ENCODE measurements around the gene TNFRSF14. TPM values are rescaled to one million over a fixed set of nuclear protein-coding genes. Genes with fewer than 3 reads are reported as not detected.

The TNFRSF14 gene
- total and polyA plus RNA-seq, 2 of the 13 experiments (the other 11 are each of a cell fraction or from before 2014, with no cell fraction given), result 11.9 to 49.9 TPM

DNA sequence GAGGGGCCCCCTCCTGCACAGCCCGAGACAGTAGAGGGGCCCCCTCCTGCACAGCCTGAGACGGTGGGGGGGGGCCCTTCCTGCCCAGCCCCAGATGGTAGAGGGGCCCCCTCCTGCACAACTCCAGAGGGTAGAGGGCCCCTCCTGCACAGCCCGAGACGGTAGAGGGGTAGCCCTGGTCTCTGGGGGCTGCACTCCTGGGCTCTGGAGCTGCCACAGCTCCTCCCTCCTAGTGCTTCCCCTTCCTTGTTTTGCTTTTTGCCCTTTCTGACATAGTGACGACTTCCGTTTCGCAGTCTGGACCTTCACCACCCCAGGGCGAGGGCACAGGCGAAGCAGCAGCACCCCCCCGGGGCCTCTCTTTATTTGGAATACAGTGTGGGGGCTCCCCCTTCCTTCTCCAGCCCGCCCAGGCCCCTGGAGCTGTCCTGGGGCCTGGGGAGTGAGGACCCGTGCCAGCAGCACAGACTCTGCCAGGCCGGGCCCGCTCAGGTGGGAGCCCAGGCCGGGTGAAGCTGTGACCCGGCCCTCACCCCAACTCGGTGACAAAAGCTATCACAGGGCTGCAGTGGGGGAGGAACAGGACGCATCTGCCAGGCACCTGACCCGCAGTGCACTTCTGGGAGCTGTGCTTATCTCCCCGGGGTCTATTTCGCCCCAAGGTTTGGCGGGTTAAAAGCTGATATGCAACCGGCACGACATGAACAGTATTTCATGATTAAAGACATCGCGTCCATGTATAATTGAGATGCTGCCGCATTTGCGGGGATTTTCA lies 29.3 kb downstream of the TNFRSF14 start (continued):
- TF ChIP-seq MAF1 (CRISPR knock-in tag; IDR thresholded peaks at IDR 0.05; ENCODE audit: borderline replicate concordance), result no peak
- TF ChIP-seq RBFOX2 (IDR thresholded peaks at IDR 0.05; ENCODE audit: low read depth, low read length), result no peak; the same call in 1 of the 2 replicates
- no peak for TF ChIP-seq SRSF9 (IDR thresholded peaks at IDR 0.05; ENCODE audit: borderline replicate concordance, insufficient read depth, low read depth, low read length, poor library complexity, severe bottlenecking)
- no peak for TF ChIP-seq ZNF775 (CRISPR knock-in tag; IDR thresholded peaks at IDR 0.05; ENCODE audit: borderline replicate concordance)
- no peak; the same call in 1 of the 2 replicates for TF ChIP-seq HCFC1 (IDR thresholded peaks at IDR 0.05; ENCODE audit: low read depth, low read length)
- TF ChIP-seq KDM5A (IDR thresholded peaks at IDR 0.05; ENCODE audit: borderline replicate concordance, low read length), result no peak
- no peak for TF ChIP-seq ZNF629 (CRISPR knock-in tag; conservative IDR thresholded peaks at IDR 0.05)
- no peak for TF ChIP-seq ZNF75D (CRISPR knock-in tag; IDR thresholded peaks at IDR 0.05; ENCODE audit: borderline replicate concordance)
- TF ChIP-seq, protein P1, sequence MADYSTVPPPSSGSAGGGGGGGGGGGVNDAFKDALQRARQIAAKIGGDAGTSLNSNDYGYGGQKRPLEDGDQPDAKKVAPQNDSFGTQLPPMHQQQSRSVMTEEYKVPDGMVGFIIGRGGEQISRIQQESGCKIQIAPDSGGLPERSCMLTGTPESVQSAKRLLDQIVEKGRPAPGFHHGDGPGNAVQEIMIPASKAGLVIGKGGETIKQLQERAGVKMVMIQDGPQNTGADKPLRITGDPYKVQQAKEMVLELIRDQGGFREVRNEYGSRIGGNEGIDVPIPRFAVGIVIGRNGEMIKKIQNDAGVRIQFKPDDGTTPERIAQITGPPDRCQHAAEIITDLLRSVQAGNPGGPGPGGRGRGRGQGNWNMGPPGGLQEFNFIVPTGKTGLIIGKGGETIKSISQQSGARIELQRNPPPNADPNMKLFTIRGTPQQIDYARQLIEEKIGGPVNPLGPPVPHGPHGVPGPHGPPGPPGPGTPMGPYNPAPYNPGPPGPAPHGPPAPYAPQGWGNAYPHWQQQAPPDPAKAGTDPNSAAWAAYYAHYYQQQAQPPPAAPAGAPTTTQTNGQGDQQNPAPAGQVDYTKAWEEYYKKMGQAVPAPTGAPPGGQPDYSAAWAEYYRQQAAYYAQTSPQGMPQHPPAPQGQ (CRISPR knock-in tag; IDR thresholded peaks at IDR 0.05; ENCODE audit: borderline replicate concordance), result no peak
- no peak for TF ChIP-seq ZNF180 (CRISPR knock-in tag; IDR thresholded peaks at IDR 0.05; ENCODE audit: borderline replicate concordance, low read depth)
- TF ChIP-seq MTA3 (CRISPR knock-in tag; IDR thresholded peaks at IDR 0.05), result no peak
- TF ChIP-seq ARNT (IDR thresholded peaks at IDR 0.05), result no peak
- no peak for TF ChIP-seq ATRX (CRISPR knock-in tag; IDR thresholded peaks at IDR 0.05; ENCODE audit: borderline replicate concordance)
- TF ChIP-seq ZNF367 (CRISPR knock-in tag; IDR thresholded peaks at IDR 0.05; ENCODE audit: borderline replicate concordance), result no peak
- TF ChIP-seq KLF11 (CRISPR knock-in tag; IDR thresholded peaks at IDR 0.05), result no peak
- no peak for TF ChIP-seq NCOR1 (IDR thresholded peaks at IDR 0.05; ENCODE audit: borderline replicate concordance, low read length)
- peak; percentile 72; the same call in 1 of the 2 replicates for TF ChIP-seq KAT8 (CRISPR knock-in tag; IDR thresholded peaks at IDR 0.05)
- TF ChIP-seq ELF4 (CRISPR knock-in tag; IDR thresholded peaks at IDR 0.05; ENCODE audit: borderline replicate concordance), result no peak
- TF ChIP-seq, protein P2, sequence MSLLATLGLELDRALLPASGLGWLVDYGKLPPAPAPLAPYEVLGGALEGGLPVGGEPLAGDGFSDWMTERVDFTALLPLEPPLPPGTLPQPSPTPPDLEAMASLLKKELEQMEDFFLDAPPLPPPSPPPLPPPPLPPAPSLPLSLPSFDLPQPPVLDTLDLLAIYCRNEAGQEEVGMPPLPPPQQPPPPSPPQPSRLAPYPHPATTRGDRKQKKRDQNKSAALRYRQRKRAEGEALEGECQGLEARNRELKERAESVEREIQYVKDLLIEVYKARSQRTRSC (CRISPR knock-in tag; IDR thresholded peaks at IDR 0.05; ENCODE audit: low read depth), result no peak
- TF ChIP-seq, protein P3, sequence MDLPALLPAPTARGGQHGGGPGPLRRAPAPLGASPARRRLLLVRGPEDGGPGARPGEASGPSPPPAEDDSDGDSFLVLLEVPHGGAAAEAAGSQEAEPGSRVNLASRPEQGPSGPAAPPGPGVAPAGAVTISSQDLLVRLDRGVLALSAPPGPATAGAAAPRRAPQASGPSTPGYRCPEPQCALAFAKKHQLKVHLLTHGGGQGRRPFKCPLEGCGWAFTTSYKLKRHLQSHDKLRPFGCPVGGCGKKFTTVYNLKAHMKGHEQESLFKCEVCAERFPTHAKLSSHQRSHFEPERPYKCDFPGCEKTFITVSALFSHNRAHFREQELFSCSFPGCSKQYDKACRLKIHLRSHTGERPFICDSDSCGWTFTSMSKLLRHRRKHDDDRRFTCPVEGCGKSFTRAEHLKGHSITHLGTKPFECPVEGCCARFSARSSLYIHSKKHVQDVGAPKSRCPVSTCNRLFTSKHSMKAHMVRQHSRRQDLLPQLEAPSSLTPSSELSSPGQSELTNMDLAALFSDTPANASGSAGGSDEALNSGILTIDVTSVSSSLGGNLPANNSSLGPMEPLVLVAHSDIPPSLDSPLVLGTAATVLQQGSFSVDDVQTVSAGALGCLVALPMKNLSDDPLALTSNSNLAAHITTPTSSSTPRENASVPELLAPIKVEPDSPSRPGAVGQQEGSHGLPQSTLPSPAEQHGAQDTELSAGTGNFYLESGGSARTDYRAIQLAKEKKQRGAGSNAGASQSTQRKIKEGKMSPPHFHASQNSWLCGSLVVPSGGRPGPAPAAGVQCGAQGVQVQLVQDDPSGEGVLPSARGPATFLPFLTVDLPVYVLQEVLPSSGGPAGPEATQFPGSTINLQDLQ (CRISPR knock-in tag; IDR thresholded peaks at IDR 0.05), result no peak
- no peak for TF ChIP-seq ZNF251 (CRISPR knock-in tag; IDR thresholded peaks at IDR 0.05)
- no peak for TF ChIP-seq RAD21 (CRISPR knock-in tag; IDR thresholded peaks at IDR 0.05)
- TF ChIP-seq POLR2AphosphoS5 (IDR thresholded peaks at IDR 0.05; ENCODE audit: low read depth, low read length), result peak; percentile 58
- no peak for TF ChIP-seq NFE2L2 (IDR thresholded peaks at IDR 0.05; ENCODE audit: low read length)
- TF ChIP-seq, protein P4, sequence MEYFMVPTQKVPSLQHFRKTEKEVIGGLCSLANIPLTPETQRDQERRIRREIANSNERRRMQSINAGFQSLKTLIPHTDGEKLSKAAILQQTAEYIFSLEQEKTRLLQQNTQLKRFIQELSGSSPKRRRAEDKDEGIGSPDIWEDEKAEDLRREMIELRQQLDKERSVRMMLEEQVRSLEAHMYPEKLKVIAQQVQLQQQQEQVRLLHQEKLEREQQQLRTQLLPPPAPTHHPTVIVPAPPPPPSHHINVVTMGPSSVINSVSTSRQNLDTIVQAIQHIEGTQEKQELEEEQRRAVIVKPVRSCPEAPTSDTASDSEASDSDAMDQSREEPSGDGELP (IDR thresholded peaks at IDR 0.05; ENCODE audit: borderline replicate concordance, low read depth), result no peak

All from HepG2 (cell line).